RPMI7951 (cell line): ENCODE data around the gene APIP. TPM values are rescaled to one million over a fixed set of nuclear protein-coding genes. Genes with fewer than 3 reads are reported as not detected.

Source experiments
- DNase-seq: peaks from one replicate; pipeline ENCODE4 v3.0.0-alpha.2; 2012; ENCODE audit warnings: low read depth
- total RNA-seq: library from RNA; depleted of rRNA; stranded (reverse); fragments of >200 nt; shearing (Covaris generic); gene quantifications from 2 replicates; pipeline ENCODE4 v1.2.3, GENCODE V29; 2014; rRNA removed

The APIP gene
- total RNA-seq, 1 experiment from 2014 or later = 40.3 TPM

- peak; percentile 32 for DNase-seq
Measured at GRCh38 chr11:34840736-34841386, 75.3 kb downstream of the APIP start.

- no peak for DNase-seq
Measured at GRCh38 chr11:34839969-34840368, 76.2 kb downstream of the APIP start.

GRCh38 chr11:34836958-34837856 lies 79.0 kb downstream of the APIP start:
- peak; percentile 24 for DNase-seq

GRCh38 chr11:34833602-34834001 lies 82.6 kb downstream of the APIP start:
- DNase-seq = no peak

Other genes starting within 250 kb of the APIP start
- gene PDHX, start 239 bp upstream of the APIP start, total RNA-seq = 39.2 and 41.0 TPM in 2 replicates
- gene CD44, start 222.8 kb upstream of the APIP start, total RNA-seq = 241 and 316 TPM in 2 replicates